ENCODE results near the gene GNG7. TPM values are rescaled to one million over a fixed set of nuclear protein-coding genes. Genes with fewer than 3 reads are reported as not detected.
"Not testable (repeated sequence)": the region's sequence is repeated elsewhere in the genome, so short reads cannot be mapped to it uniquely, and the experiment has no call there.

The GNG7 gene
- total RNA-seq, 1 experiment from 2014 or later = 0.03 TPM

GRCh38 chr19:2553510-2553909 lies 149.0 kb downstream of the GNG7 start:
- Histone ChIP-seq H3K4me3 (no peak overlapping the region), H3K27ac (no peak overlapping the region), H3K4me1 (replicated peaks) (peaks cover 62% of the 10 kb centered on the region), H3K9me3 (replicated peaks) (peaks cover 4% of the 10 kb centered on the region), H3K27me3 (replicated peaks) (no peaks in the 10 kb centered on the region), H3K36me3 (no peaks in the 10 kb centered on the region)
- DNase-seq (ENCODE audit: low read depth in 1 of 2, low spot score in 2 of 2) = no peak

DNA sequence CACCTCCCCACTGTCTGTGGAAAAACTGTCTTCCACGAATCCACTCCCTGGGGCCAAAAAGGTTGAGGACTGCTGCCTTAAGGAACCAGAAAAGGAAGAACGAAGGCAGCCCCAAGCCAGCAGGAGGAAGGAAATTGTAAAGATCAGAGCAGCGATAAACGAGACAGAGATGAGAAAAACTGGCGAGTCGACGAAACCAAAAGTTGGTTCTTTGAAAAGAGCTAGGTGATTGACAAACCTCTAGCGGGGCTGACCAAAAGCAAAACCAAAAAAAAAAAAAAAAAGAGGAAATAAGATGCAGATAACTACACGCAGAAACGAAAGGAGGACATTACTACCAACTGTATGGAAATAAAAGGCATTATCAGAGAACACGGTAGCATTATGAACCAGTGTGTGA lies 149.6 kb downstream of the GNG7 start:
- Histone ChIP-seq H3K36me3 (no peaks in the 10 kb centered on the region), H3K4me1 (replicated peaks) (peaks cover 62% of the 10 kb centered on the region), H3K27me3 (replicated peaks) (no peaks in the 10 kb centered on the region), H3K4me3 (peak overlapping the region; percentile 29), H3K9me3 (replicated peaks) (peaks cover 4% of the 10 kb centered on the region), H3K27ac (peak overlapping the region; percentile 29; the same call in 1 of the 2 replicates)
- DNase-seq (ENCODE audit: low read depth in 1 of 2, low spot score in 2 of 2) = peak in 1 of 2 experiments; percentile 47

DNA sequence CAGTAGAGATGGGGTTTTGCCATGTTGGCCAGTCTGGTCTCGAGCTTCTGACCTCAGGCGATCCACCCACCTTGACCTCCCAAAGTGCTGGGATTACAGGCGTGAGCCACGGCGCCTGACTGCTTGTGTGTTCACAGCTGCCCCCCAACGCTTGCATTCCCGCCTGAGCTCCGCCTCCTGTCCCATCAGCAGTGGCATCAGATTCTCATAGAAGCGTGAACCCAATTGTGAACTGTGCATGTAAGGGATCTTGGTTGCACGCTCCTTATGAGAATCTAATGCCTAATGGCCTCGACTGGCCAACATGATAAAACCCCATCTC lies 150.7 kb downstream of the GNG7 start:
- no peak overlapping the region for H3K27ac ChIP-seq
- H3K36me3 ChIP-seq = no peaks in the 10 kb centered on the region
- peaks cover 4% of the 10 kb centered on the region for H3K9me3 ChIP-seq (replicated peaks)
- peaks cover 70% of the 10 kb centered on the region for H3K4me1 ChIP-seq (replicated peaks)
- H3K27me3 ChIP-seq (replicated peaks) = no peaks in the 10 kb centered on the region
- no peak overlapping the region for H3K4me3 ChIP-seq
- DNase-seq (ENCODE audit: low read depth in 1 of 2, low spot score in 2 of 2) = no peak

GRCh38 chr19:2551172-2551863 lies 151.2 kb downstream of the GNG7 start:
- H3K36me3 ChIP-seq = no peaks in the 10 kb centered on the region
- H3K27ac ChIP-seq = peak overlapping the region; percentile 96; the same call in 1 of the 2 replicates
- H3K4me1 ChIP-seq (replicated peaks) = peaks cover 70% of the 10 kb centered on the region
- no peaks in the 10 kb centered on the region for H3K27me3 ChIP-seq (replicated peaks)
- H3K4me3 ChIP-seq = no peak overlapping the region
- peaks cover 4% of the 10 kb centered on the region for H3K9me3 ChIP-seq (replicated peaks)
- no peak for DNase-seq (ENCODE audit: low read depth in 1 of 2, low spot score in 2 of 2)

- peak overlapping the region; percentile 96 for H3K27ac ChIP-seq
- no peaks in the 10 kb centered on the region for H3K36me3 ChIP-seq
These were observed 151.9 kb downstream of the GNG7 start for GRCh38 chr19:2550431-2551171.

DNA sequence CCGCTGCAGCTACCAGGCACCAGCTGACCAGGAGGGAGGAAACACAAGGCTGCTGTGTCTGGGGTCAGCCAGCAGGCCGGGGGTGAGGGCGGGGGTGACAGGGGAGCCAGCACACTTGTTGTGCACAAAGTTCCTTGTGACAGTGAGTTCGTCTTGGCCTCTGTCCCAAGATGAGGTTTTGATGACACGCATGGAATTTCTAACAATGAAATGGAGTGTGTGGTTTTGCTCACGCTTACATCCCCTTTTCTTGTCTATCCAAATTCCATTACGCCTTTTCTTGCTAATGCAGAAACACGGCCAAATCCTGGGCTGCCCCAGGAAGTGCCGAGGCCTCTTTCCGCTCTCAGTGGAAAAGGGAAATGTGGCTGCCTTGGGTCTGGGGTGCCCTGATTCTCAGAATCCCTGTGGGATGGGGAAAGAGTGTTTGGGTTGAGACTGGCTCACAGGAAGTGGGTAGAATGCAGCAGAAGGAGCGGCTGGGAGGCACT lies 152.7 kb downstream of the GNG7 start:
- H3K4me3 ChIP-seq = no peak overlapping the region
- peaks cover 4% of the 10 kb centered on the region for H3K9me3 ChIP-seq (replicated peaks)
- DNase-seq (ENCODE audit: low read depth in 1 of 2, low spot score in 2 of 2) = peak; percentile 91 to 94
- H3K36me3 ChIP-seq = no peaks in the 10 kb centered on the region
- H3K27ac ChIP-seq = peak overlapping the region; percentile 96
- H3K4me1 ChIP-seq (replicated peaks) = peaks cover 70% of the 10 kb centered on the region
- H3K27me3 ChIP-seq (replicated peaks) = no peaks in the 10 kb centered on the region

More at GRCh38 chr19:2550431-2551171, 151.9 kb downstream of the GNG7 start:
- Histone ChIP-seq H3K4me3 (no peak overlapping the region), H3K27me3 (replicated peaks) (no peaks in the 10 kb centered on the region), H3K9me3 (replicated peaks) (peaks cover 4% of the 10 kb centered on the region), H3K4me1 (replicated peaks) (peaks cover 70% of the 10 kb centered on the region)
- no peak for DNase-seq (ENCODE audit: low read depth in 1 of 2, low spot score in 2 of 2)

- no peak for DNase-seq (ENCODE audit: low read depth in 1 of 2, low spot score in 2 of 2)
These were observed 153.5 kb downstream of the GNG7 start for GRCh38 chr19:2548966-2549365.

GRCh38 chr19:2547721-2548120 lies 154.8 kb downstream of the GNG7 start:
- peaks cover 82% of the 10 kb centered on the region for H3K4me1 ChIP-seq (replicated peaks)
- H3K27ac ChIP-seq = no peak overlapping the region
- DNase-seq (ENCODE audit: low read depth in 1 of 2, low spot score in 2 of 2) = no peak
- H3K4me3 ChIP-seq = no peak overlapping the region
- no peaks in the 10 kb centered on the region for H3K27me3 ChIP-seq (replicated peaks)
- H3K36me3 ChIP-seq = no peaks in the 10 kb centered on the region
- H3K9me3 ChIP-seq (replicated peaks) = peaks cover 4% of the 10 kb centered on the region

More at GRCh38 chr19:2548966-2549365, 153.5 kb downstream of the GNG7 start:
- Histone ChIP-seq H3K36me3 (no peaks in the 10 kb centered on the region), H3K4me1 (replicated peaks) (peaks cover 75% of the 10 kb centered on the region), H3K9me3 (replicated peaks) (peaks cover 4% of the 10 kb centered on the region), H3K27ac (no peak overlapping the region; the same call in 1 of the 2 replicates), H3K27me3 (replicated peaks) (no peaks in the 10 kb centered on the region), H3K4me3 (no peak overlapping the region)

DNA sequence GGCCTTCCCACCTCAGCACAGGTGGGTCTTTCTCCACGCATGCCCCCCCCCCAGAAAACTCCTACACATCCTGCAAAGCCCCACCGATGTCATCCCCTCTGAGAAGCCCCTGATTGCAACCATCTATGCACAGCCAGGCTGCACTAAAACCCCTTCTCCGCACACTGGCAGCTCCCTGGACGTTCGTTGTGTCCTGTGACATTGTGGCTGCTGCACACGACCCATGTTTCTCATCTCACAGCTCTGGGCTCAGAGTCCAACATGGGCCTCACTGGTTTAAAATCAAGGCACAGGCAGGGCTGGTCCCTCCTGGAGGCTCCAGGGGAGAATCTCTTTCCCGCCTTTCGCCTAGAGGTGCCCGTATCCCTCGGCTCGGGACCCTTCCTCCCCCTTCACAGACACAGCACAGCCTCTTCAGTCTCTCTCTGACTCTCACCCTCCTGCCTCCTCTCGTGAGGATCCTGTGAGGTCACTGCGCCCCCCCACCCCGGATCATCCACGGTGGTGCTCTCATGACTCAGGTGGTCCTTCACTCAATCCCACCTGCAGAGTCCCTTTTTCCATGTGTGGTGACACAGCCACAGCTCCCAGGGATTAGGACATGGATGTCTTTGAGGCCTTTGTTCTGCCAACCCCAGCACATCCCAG lies 155.3 kb downstream of the GNG7 start:
- H3K36me3 ChIP-seq = no peaks in the 10 kb centered on the region
- H3K4me1 ChIP-seq (replicated peaks) = peaks cover 82% of the 10 kb centered on the region
- no peak overlapping the region for H3K4me3 ChIP-seq
- H3K27ac ChIP-seq = peak overlapping the region; percentile 99
- H3K27me3 ChIP-seq (replicated peaks) = no peaks in the 10 kb centered on the region
- no peak for DNase-seq (ENCODE audit: low read depth in 1 of 2, low spot score in 2 of 2)
- peaks cover 4% of the 10 kb centered on the region for H3K9me3 ChIP-seq (replicated peaks)

DNA sequence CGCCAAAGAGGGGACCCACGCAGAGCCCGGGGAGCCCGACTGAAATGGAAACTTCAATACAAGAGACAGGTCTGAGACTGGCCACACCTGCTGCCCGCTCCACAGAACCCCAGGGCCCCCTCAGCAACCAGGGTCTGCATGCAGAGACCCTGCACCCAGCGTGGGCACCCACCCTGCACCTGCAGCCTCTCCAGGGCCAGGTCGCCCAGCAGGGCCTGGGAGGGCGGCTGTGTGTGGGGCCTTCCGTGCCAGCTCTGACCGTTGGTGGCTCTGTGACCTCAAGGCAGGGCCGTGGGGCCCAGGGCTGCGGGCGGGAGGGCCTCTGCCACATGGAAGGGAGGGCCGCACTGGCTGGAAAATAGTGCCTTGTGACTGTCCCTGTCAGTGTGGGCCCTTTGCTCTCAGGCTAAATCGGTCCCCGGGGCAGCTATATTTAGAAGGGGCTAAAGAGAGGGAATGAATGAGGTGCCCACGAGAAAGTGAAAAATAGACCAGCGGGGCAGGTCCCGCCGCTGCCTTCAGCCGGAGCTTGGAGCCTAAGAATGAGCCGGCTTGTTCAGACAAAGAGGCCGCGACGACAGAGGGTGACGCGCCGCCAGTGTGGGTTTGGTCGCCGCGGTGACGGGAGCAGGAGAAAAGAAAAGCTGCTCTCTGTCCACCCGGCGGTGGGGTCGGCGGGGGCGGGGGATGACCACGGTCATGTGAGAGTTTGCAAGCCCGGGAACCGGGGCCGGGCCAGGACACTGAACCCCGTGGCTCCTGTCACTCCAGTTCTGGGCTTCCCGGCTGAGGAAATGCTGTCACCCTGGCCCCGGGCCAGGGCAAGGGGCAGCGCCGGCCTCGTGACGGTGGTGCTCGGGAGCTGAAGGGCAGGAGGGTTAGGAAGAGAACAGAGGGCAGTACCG lies 156.1 kb downstream of the GNG7 start:
- Histone ChIP-seq H3K9me3 (replicated peaks) (peaks cover 4% of the 10 kb centered on the region), H3K4me1 (replicated peaks) (peaks cover 85% of the 10 kb centered on the region), H3K27ac (peak overlapping the region; percentile 99), H3K36me3 (no peaks in the 10 kb centered on the region), H3K27me3 (replicated peaks) (no peaks in the 10 kb centered on the region), H3K4me3 (peak overlapping the region; percentile 3; the same call in 1 of the 2 replicates)
- peak; percentile 89 to 90 for DNase-seq (ENCODE audit: low read depth in 1 of 2, low spot score in 2 of 2)

- Histone ChIP-seq H3K27ac (peak overlapping the region; percentile 99), H3K4me1 (replicated peaks) (peaks cover 84% of the 10 kb centered on the region)
- not testable (repeated sequence) for DNase-seq (ENCODE audit: low read depth in 1 of 2, low spot score in 2 of 2)
These were observed 156.9 kb downstream of the GNG7 start for GRCh38 chr19:2545416-2546127.

GRCh38 chr19:2544576-2545415 lies 157.7 kb downstream of the GNG7 start:
- H3K4me1 ChIP-seq (replicated peaks) = peaks cover 84% of the 10 kb centered on the region
- H3K9me3 ChIP-seq (replicated peaks) = peaks cover 4% of the 10 kb centered on the region
- no peak overlapping the region for H3K4me3 ChIP-seq
- no peaks in the 10 kb centered on the region for H3K27me3 ChIP-seq (replicated peaks)
- DNase-seq (ENCODE audit: low read depth in 1 of 2, low spot score in 2 of 2) = no peak
- H3K36me3 ChIP-seq = no peaks in the 10 kb centered on the region
- H3K27ac ChIP-seq = peak overlapping the region; percentile 99

More at GRCh38 chr19:2545416-2546127, 156.9 kb downstream of the GNG7 start:
- not testable (repeated sequence) for H3K36me3 ChIP-seq; H3K4me3 ChIP-seq; H3K27me3 ChIP-seq (replicated peaks); H3K9me3 ChIP-seq (replicated peaks)

Measured in SJSA1 (cell line).